ENCODE measurements around the gene PTPRN2.

The PTPRN2 gene

GRCh38 chr7:157715071-157715937 is 872.3 kb downstream of the PTPRN2 start:
- H3K4me3 ChIP-seq (ENCODE audit: low read depth, low read length): no peak overlapping the region
- TF ChIP-seq, protein P1, sequence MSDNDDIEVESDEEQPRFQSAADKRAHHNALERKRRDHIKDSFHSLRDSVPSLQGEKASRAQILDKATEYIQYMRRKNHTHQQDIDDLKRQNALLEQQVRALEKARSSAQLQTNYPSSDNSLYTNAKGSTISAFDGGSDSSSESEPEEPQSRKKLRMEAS (IDR thresholded peaks at IDR 0.05; ENCODE audit: low read depth, low read length): peak; percentile 26; the same call in 1 of the 2 replicates
- no peak for TF ChIP-seq MYC (IDR thresholded peaks at IDR 0.05; ENCODE audit: low read depth, low read length)
- DNase-seq (ENCODE audit: low read depth): peak; percentile 50

- no peak for DNase-seq (ENCODE audit: low read depth)
- H3K4me3 ChIP-seq (ENCODE audit: low read depth, low read length): no peak overlapping the region
- TF ChIP-seq MYC (IDR thresholded peaks at IDR 0.05; ENCODE audit: low read depth, low read length) (no peak), POLR2A (IDR thresholded peaks at IDR 0.05; ENCODE audit: extremely low read depth, insufficient read length) (no peak), CTCF (IDR thresholded peaks at IDR 0.05; ENCODE audit: low read depth, low read length) (no peak)
- TF ChIP-seq, protein P1 (IDR thresholded peaks at IDR 0.05; ENCODE audit: low read depth, low read length): no peak
Measured at GRCh38 chr7:157714166-157715070, 873.2 kb downstream of the PTPRN2 start.

- DNase-seq (ENCODE audit: low read depth): no peak
- no peak overlapping the region for H3K4me3 ChIP-seq (ENCODE audit: low read depth, low read length)
- TF ChIP-seq CTCF (IDR thresholded peaks at IDR 0.05; ENCODE audit: low read depth, low read length): no peak
- TF ChIP-seq, protein P1 (IDR thresholded peaks at IDR 0.05; ENCODE audit: low read depth, low read length): no peak
- no peak for TF ChIP-seq MYC (IDR thresholded peaks at IDR 0.05; ENCODE audit: low read depth, low read length)
- no peak for TF ChIP-seq POLR2A (IDR thresholded peaks at IDR 0.05; ENCODE audit: extremely low read depth, insufficient read length)
Measured at GRCh38 chr7:157713591-157713990, 874.0 kb downstream of the PTPRN2 start.

DNA sequence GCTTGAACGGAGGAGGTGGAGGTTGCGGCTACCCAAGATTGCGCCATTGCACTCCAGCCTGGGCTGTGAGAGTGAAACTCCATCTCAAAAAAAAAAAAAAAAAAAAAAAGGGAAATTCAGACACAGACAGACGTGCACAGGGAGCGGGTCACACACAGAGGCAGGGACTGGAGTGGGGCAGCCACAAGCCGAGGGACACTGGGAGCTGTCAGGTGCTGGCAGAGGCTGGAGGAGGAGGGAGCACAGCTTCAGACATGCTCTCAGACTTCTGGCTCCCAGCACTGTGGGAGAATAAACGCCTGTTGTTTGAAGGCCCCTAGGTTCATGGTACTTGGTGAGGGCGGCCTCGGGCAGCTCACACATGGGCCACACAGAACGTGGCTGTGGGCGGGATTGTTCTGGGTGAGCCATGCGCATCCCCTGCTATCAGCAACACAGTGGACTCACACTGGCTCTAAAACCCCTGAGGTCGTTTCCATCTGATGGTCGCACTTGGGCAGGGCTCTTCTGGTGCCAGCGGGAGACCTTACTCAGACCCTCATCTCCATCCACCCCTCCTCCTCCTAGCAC is 874.9 kb downstream of the PTPRN2 start:
- no peak for TF ChIP-seq POLR2A (IDR thresholded peaks at IDR 0.05; ENCODE audit: extremely low read depth, insufficient read length)
- peak; percentile 83 for DNase-seq (ENCODE audit: low read depth)
- H3K4me3 ChIP-seq (ENCODE audit: low read depth, low read length): no peak overlapping the region

- no peak overlapping the region for H3K4me3 ChIP-seq (ENCODE audit: low read depth, low read length)
- TF ChIP-seq POLR2A (IDR thresholded peaks at IDR 0.05; ENCODE audit: extremely low read depth, insufficient read length) (no peak), CTCF (IDR thresholded peaks at IDR 0.05; ENCODE audit: low read depth, low read length) (no peak)
- TF ChIP-seq, protein P1 (IDR thresholded peaks at IDR 0.05; ENCODE audit: low read depth, low read length): no peak
- DNase-seq (ENCODE audit: low read depth): no peak
Measured at GRCh38 chr7:157711353-157711888, 876.2 kb downstream of the PTPRN2 start.

- DNase-seq (ENCODE audit: low read depth): no peak
- no peak overlapping the region for H3K4me3 ChIP-seq (ENCODE audit: low read depth, low read length)
- TF ChIP-seq POLR2A (IDR thresholded peaks at IDR 0.05; ENCODE audit: extremely low read depth, insufficient read length): no peak
- TF ChIP-seq, protein P1 (IDR thresholded peaks at IDR 0.05; ENCODE audit: low read depth, low read length): no peak
Measured at GRCh38 chr7:157710396-157710795, 877.2 kb downstream of the PTPRN2 start.
